HepG2 (cell line): Measurements from ENCODE around the gene UMOD. TPM values are rescaled to one million over a fixed set of nuclear protein-coding genes. Genes with fewer than 3 reads are reported as not detected.

ENCODE experiments used
- BCL6 ChIP-seq: IDR thresholded peaks from 2 replicates; pipeline ENCODE4 v1.6.1; 2016; ENCODE audit warnings: missing genetic modification reagents, missing compliant biosample characterization
- CC2D1A ChIP-seq: sonication (generic); formaldehyde crosslinking; IDR thresholded peaks from 2 replicates; pipeline ENCODE4 v1.8.1; 2023; ENCODE audit warnings: mild to moderate bottlenecking, missing genetic modification reagents
- ESRRA ChIP-seq: sonication (generic); formaldehyde crosslinking; IDR thresholded peaks from 2 replicates; pipeline ENCODE4 v1.5.1; 2020; ENCODE audit warnings: mild to moderate bottlenecking, low read depth, missing genetic modification reagents
- HMG20A ChIP-seq: IDR thresholded peaks from 2 replicates; pipeline ENCODE4 v1.6.1; 2016; ENCODE audit warnings: borderline replicate concordance
- HNRNPL ChIP-seq: fragments of 200-400 bp; formaldehyde crosslinking; IDR thresholded peaks from 2 replicates; pipeline ENCODE4 v1.6.1; 2017; ENCODE audit warnings: mild to moderate bottlenecking, low read depth, low read length
- LCORL ChIP-seq, 2 experiments: fragments of 450-650 bp in 1 of 2; sonication (generic) in 1 of 2; formaldehyde crosslinking in 1 of 2; IDR thresholded peaks; 2 replicates each; pipeline versions ENCODE4 v1.5.0 to v1.6.1; 2017 to 2020; ENCODE audit warnings: antibody characterized with exemption in 1 of 2, missing genetic modification reagents in 1 of 2
- MAX ChIP-seq: IDR thresholded peaks from 2 replicates; pipeline ENCODE4 v1.6.1; 2012; ENCODE audit warnings: inconsistent platforms
- MIER2 ChIP-seq: IDR thresholded peaks from 2 replicates; pipeline ENCODE4 v1.6.1; 2016; ENCODE audit warnings: missing biosample characterization, missing genetic modification reagents
- MXI1 ChIP-seq: IDR thresholded peaks from 3 replicates; pipeline ENCODE4 v1.6.1; 2012; ENCODE audit warnings: low read depth, low read length, inconsistent platforms, borderline replicate concordance
- NFRKB ChIP-seq: fragments of 450-650 bp; IDR thresholded peaks from 2 replicates; pipeline ENCODE4 v1.6.1; 2017
- NRL ChIP-seq: sonication (generic); formaldehyde crosslinking; IDR thresholded peaks from 2 replicates; pipeline ENCODE4 v1.5.0; 2020; ENCODE audit warnings: missing genetic modification reagents, mild to moderate bottlenecking, moderate library complexity, borderline replicate concordance
- SETDB1 ChIP-seq: sonication (generic); formaldehyde crosslinking; IDR thresholded peaks from 2 replicates; pipeline ENCODE4 v1.5.1; 2020; ENCODE audit warnings: missing genetic modification reagents, mild to moderate bottlenecking, borderline replicate concordance
- SMAD9 ChIP-seq: sonication (generic); formaldehyde crosslinking; IDR thresholded peaks from 2 replicates; pipeline ENCODE4 v1.5.1; 2020; ENCODE audit warnings: mild to moderate bottlenecking, missing genetic modification reagents
- TAF1 ChIP-seq: sonication (generic); formaldehyde crosslinking; IDR thresholded peaks from 2 replicates; pipeline ENCODE4 v1.4.0; 2020; ENCODE audit warnings: missing genetic modification reagents
- TCF7 ChIP-seq: sonication (generic); IDR thresholded peaks from 2 replicates; pipeline ENCODE4 v1.6.1; 2016; ENCODE audit warnings: antibody characterized with exemption, low read depth
- THAP7 ChIP-seq: sonication (generic); formaldehyde crosslinking; IDR thresholded peaks from 2 replicates; pipeline ENCODE4 v1.8.1; 2023; ENCODE audit warnings: mild to moderate bottlenecking, missing genetic modification reagents
- TRIM22 ChIP-seq: fragments of 450-650 bp; IDR thresholded peaks from 2 replicates; pipeline ENCODE4 v1.6.1; 2017
- XBP1 ChIP-seq: sonication (generic); formaldehyde crosslinking; IDR thresholded peaks from 2 replicates; pipeline ENCODE4 v1.5.0; 2020; ENCODE audit warnings: missing genetic modification reagents
- ZBTB43 ChIP-seq: sonication (generic); formaldehyde crosslinking; conservative IDR thresholded peaks from 2 replicates; pipeline ENCODE4 v1.4.0; 2020; ENCODE audit warnings: missing genetic modification reagents
- ZFX ChIP-seq: sonication (generic); formaldehyde crosslinking; IDR thresholded peaks from 2 replicates; pipeline ENCODE4 v1.4.0; 2020; ENCODE audit warnings: mild to moderate bottlenecking, low read depth, missing genetic modification reagents, moderate library complexity
- ZNF280D ChIP-seq: sonication (generic); formaldehyde crosslinking; IDR thresholded peaks from 2 replicates; pipeline ENCODE4 v1.5.1; 2020; ENCODE audit warnings: mild to moderate bottlenecking, missing genetic modification reagents
- ZNF572 ChIP-seq: sonication (generic); formaldehyde crosslinking; IDR thresholded peaks from 2 replicates; pipeline ENCODE4 v1.5.1; 2020; ENCODE audit warnings: mild to moderate bottlenecking, missing genetic modification reagents
- ZNF577 ChIP-seq: sonication (generic); formaldehyde crosslinking; IDR thresholded peaks from 2 replicates; pipeline ENCODE4 v1.4.0; 2020; ENCODE audit warnings: mild to moderate bottlenecking, low read depth, missing genetic modification reagents, borderline replicate concordance
- ZNF790 ChIP-seq: sonication (generic); formaldehyde crosslinking; IDR thresholded peaks from 2 replicates; pipeline ENCODE4 v1.8.0; 2022; ENCODE audit warnings: missing genetic modification reagents, mild to moderate bottlenecking, borderline replicate concordance
- ZSCAN29 ChIP-seq: sonication (generic); formaldehyde crosslinking; conservative IDR thresholded peaks from 2 replicates; pipeline ENCODE4 v1.4.0; 2020; ENCODE audit warnings: mild to moderate bottlenecking, missing genetic modification reagents
- polyA plus RNA-seq, 8 experiments: library from polyadenylated mRNA; depleted of rRNA in 3 of 8; stranded (reverse) in 7 of 8; unstranded in 1 of 8; fragments of >200 nt; fragmentation: Illumina TruSeq in 4 of 8; extraction: Trizol in 4 of 8; gene quantifications; 2 replicates each; pipeline versions ENCODE4 v1.2.1 to v1.2.3, GENCODE V29; 2011 to 2016; ENCODE audit warnings: low read depth in 4 of 8, missing spikeins in 1 of 8, mixed read lengths in 1 of 8; ENCODE audit not compliant: insufficient read depth in 1 of 8
- total RNA-seq, 5 experiments: library from RNA; depleted of rRNA; stranded (reverse); fragments of >200 nt; fragmentation: Illumina TruSeq; extraction: Trizol; gene quantifications; 2 replicates each; pipeline ENCODE4 v1.2.3, GENCODE V29; 2016; ENCODE audit warnings: low read depth in 1 of 5

The UMOD gene
- total and polyA plus RNA-seq, 2 of the 13 experiments (the other 11 are each of a cell fraction or from before 2014, with no cell fraction given): not detected

GRCh38 chr16:20397468-20398074 lies 45.1 kb upstream of the UMOD start (continued):
- TF ChIP-seq TRIM22 (no peak), MIER2 (CRISPR knock-in tag) (peak; percentile 70; the same call in 1 of the 2 replicates), THAP7 (CRISPR knock-in tag) (no peak), TAF1 (CRISPR knock-in tag) (no peak), TCF7 (peak; percentile 59; the same call in 1 of the 2 replicates), ESRRA (CRISPR knock-in tag) (0 out of 2 replicates have a peak, but pooled peaks have one; percentile 39), NFRKB (no peak), SETDB1 (CRISPR knock-in tag) (peak; percentile 78; the same call in 1 of the 2 replicates), ZFX (peak; percentile 47; the same call in 1 of the 2 replicates), ZNF577 (CRISPR knock-in tag) (no peak), ZNF790 (CRISPR knock-in tag) (no peak), SMAD9 (no peak), LCORL (IDR thresholded peaks at IDR 0.05) (no peak), LCORL (CRISPR knock-in tag; IDR thresholded peaks at IDR 0.05) (peak; percentile 44; the same call in 1 of the 2 replicates), MXI1 (no peak), NRL (CRISPR knock-in tag) (no peak), ZSCAN29 (CRISPR knock-in tag) (no peak), MAX (peak; percentile 28; the same call in 1 of the 2 replicates), CC2D1A (CRISPR knock-in tag) (0 out of 2 replicates have a peak, but pooled peaks have one; percentile 35), HMG20A (CRISPR knock-in tag) (peak; percentile 90; the same call in 1 of the 2 replicates), HNRNPL (no peak), ZNF572 (0 out of 2 replicates have a peak, but pooled peaks have one; percentile 18), BCL6 (peak; percentile 57; the same call in 1 of the 2 replicates), ZNF280D (CRISPR knock-in tag) (peak; percentile 92), ZBTB43 (peak; percentile 46; the same call in 1 of the 2 replicates), XBP1 (CRISPR knock-in tag) (0 out of 2 replicates have a peak, but pooled peaks have one; percentile 76)
